SU-DHL-6 (cell line): ENCODE results near the gene AGTRAP.

Experiments used
- H2AFZ ChIP-seq: fragments of 200-600 bp; sonication (generic); 2 replicates; pipeline ENCODE4 v1.6.1; 2014; ENCODE audit warnings: low read depth, mild to moderate bottlenecking, moderate library complexity, mixed read lengths, antibody characterized with exemption, low read length; ENCODE audit not compliant: severe bottlenecking
- H3F3A ChIP-seq: fragments of 200-600 bp; shearing (Covaris generic); 2 replicates; pipeline ENCODE4 v1.6.0; 2016; ENCODE audit warnings: antibody characterized with exemption, mild to moderate bottlenecking; ENCODE audit not compliant: insufficient read depth
- H3K27ac ChIP-seq: fragments of 200-600 bp; sonication (generic); 2 replicates; pipeline ENCODE4 v1.5.1; 2016; ENCODE audit warnings: low read depth, mild to moderate bottlenecking, low read length, moderate library complexity, mixed read lengths
- H3K27me3 ChIP-seq: fragments of 200-600 bp; sonication (generic), shearing (Covaris generic); 2 replicates; pipeline ENCODE4 v1.6.0; 2014; ENCODE audit warnings: mild to moderate bottlenecking, low read length
- H3K36me3 ChIP-seq: fragments of 200-600 bp; sonication (generic); 2 replicates; pipeline ENCODE4 v1.6.1; 2014; ENCODE audit warnings: mild to moderate bottlenecking, low read length, mixed read lengths
- H3K4me2 ChIP-seq: fragments of 300-600, 200-600 bp; shearing (Covaris generic), sonication (generic); 2 replicates; pipeline ENCODE4 v1.6.0; 2014; ENCODE audit warnings: low read length, low read depth, mild to moderate bottlenecking; ENCODE audit not compliant: poor library complexity, severe bottlenecking
- H3K4me3 ChIP-seq: fragments of 200-600 bp; sonication (generic); 2 replicates; pipeline ENCODE4 v1.5.1; 2014; ENCODE audit warnings: antibody characterized with exemption, low read length, mild to moderate bottlenecking, mixed read lengths; ENCODE audit not compliant: insufficient read depth, poor library complexity, severe bottlenecking
- H3K79me2 ChIP-seq: fragments of 200-600 bp; sonication (generic); 2 replicates; pipeline ENCODE4 v1.6.1; 2014; ENCODE audit warnings: mild to moderate bottlenecking, low read length, moderate library complexity; ENCODE audit not compliant: insufficient read depth
- H3K9ac ChIP-seq: fragments of 200-600 bp; sonication (generic); 2 replicates; pipeline ENCODE4 v1.7.0; 2014; ENCODE audit warnings: mild to moderate bottlenecking, low read length
- H3K9me2 ChIP-seq: fragments of 200-600 bp; sonication (generic); replicated peaks from 2 replicates; pipeline ENCODE4 v1.6.1; 2014; ENCODE audit warnings: low read length; ENCODE audit not compliant: insufficient read depth
- H3K9me3 ChIP-seq: fragments of 200-600 bp; sonication (generic); 2 replicates; pipeline ENCODE4 v1.6.1; 2014; ENCODE audit warnings: low read length, mixed read lengths; ENCODE audit not compliant: insufficient read depth
- H4K20me1 ChIP-seq: fragments of 200-600 bp; sonication (generic); 2 replicates; pipeline ENCODE4 v1.6.1; 2014; ENCODE audit warnings: low read depth, mild to moderate bottlenecking, antibody characterized with exemption, low read length, moderate library complexity, mixed read lengths
- EZH2phosphoT487 ChIP-seq: fragments of 200-600 bp; sonication (generic), shearing (Covaris generic); conservative IDR thresholded peaks from 2 replicates; pipeline ENCODE4 v1.6.1; 2018; ENCODE audit warnings: mild to moderate bottlenecking, antibody characterized with exemption, low read length, moderate library complexity, mixed read lengths
- TF ChIP-seq, protein P1 (sequence below): fragments of 200-600 bp; sonication (generic); IDR thresholded peaks from one replicate; pipeline ENCODE4 v1.5.1; 2017; ENCODE audit warnings: antibody characterized with exemption, mild to moderate bottlenecking, low read length, moderate library complexity; ENCODE audit not compliant: insufficient read depth, poor library complexity, severe bottlenecking

AGTRAP gene

DNA sequence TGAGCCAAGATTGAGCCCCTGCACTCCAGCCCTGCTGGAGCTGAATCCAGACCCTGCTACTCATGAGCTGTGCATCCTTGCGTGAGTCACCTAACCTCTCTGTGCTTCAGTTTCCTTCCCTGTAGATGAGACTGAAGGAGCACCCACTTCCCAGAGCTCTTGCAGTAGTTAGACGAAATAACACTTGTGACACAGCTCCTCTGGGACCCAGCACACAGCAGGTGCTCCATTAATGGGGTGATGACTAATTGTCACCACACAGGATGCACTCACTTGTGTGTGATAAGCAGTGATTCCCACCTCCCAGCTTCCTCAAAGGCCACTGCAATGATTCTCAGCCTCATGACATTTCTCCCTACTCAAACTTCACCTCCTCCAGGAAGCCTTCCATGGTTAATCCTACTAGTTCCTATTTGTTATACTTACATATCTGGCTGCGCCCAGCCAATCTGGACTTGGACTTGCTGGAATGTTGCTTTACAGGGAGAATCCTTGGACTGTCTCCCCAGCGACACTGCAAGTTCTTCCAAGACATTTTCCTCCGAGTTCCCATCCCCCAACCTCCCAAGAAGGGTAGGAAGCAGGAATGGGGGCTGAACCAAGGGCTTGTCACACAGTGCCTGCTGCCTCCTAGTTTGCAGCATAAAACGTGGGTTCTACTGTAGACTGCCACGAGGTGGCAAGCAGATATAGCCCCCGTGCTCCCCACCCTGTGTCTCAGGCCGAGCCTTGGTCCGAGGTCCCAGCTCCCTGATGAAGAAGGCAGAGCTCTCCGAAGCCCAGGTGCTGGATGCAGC lies 27.2 kb upstream of the AGTRAP start:
- Histone ChIP-seq H3K27ac (no peak overlapping the region), H3K9me2 (no peaks in the 10 kb centered on the region), H3F3A (no peaks in the 10 kb centered on the region), H3K36me3 (no peaks in the 10 kb centered on the region), H4K20me1 (no peaks in the 10 kb centered on the region), H2AFZ (no peak overlapping the region), H3K9me3 (no peaks in the 10 kb centered on the region), H3K4me2 (no peak overlapping the region), H3K79me2 (no peaks in the 10 kb centered on the region), H3K4me3 (no peak overlapping the region), H3K27me3 (no peaks in the 10 kb centered on the region), H3K9ac (no peak overlapping the region)
- TF ChIP-seq, protein P1, sequence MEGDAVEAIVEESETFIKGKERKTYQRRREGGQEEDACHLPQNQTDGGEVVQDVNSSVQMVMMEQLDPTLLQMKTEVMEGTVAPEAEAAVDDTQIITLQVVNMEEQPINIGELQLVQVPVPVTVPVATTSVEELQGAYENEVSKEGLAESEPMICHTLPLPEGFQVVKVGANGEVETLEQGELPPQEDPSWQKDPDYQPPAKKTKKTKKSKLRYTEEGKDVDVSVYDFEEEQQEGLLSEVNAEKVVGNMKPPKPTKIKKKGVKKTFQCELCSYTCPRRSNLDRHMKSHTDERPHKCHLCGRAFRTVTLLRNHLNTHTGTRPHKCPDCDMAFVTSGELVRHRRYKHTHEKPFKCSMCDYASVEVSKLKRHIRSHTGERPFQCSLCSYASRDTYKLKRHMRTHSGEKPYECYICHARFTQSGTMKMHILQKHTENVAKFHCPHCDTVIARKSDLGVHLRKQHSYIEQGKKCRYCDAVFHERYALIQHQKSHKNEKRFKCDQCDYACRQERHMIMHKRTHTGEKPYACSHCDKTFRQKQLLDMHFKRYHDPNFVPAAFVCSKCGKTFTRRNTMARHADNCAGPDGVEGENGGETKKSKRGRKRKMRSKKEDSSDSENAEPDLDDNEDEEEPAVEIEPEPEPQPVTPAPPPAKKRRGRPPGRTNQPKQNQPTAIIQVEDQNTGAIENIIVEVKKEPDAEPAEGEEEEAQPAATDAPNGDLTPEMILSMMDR, result no peak
- TF ChIP-seq EZH2phosphoT487, result no peak

DNA sequence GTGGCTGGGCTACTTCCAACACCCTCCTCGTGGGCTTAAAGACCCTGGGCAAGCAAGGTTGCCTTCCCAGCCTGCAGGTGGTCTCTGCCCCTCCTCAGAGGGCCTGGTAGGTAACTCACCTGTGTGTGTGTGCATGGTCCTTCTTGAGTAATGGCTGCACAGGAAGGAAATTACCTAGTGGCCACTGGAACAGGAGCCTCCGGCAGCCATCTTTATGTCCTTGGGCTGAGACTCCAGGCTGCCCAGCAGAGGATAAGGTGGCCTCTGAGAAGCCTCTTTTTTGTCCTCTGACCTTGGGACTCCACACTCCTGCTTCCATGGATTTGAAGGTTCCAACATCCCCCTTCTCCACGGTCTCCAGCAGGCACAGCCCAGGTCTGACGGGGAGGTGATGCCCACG lies 24.4 kb upstream of the AGTRAP start:
- Histone ChIP-seq H3F3A (no peaks in the 10 kb centered on the region), H3K27me3 (no peaks in the 10 kb centered on the region), H3K9ac (no peak overlapping the region), H4K20me1 (no peaks in the 10 kb centered on the region), H3K4me2 (no peak overlapping the region), H3K36me3 (no peaks in the 10 kb centered on the region), H3K27ac (no peak overlapping the region), H3K79me2 (no peaks in the 10 kb centered on the region), H3K9me3 (no peaks in the 10 kb centered on the region), H3K4me3 (no peak overlapping the region), H3K9me2 (no peaks in the 10 kb centered on the region), H2AFZ (no peak overlapping the region)
- TF ChIP-seq EZH2phosphoT487, result no peak
- TF ChIP-seq, protein P1, result no peak

DNA sequence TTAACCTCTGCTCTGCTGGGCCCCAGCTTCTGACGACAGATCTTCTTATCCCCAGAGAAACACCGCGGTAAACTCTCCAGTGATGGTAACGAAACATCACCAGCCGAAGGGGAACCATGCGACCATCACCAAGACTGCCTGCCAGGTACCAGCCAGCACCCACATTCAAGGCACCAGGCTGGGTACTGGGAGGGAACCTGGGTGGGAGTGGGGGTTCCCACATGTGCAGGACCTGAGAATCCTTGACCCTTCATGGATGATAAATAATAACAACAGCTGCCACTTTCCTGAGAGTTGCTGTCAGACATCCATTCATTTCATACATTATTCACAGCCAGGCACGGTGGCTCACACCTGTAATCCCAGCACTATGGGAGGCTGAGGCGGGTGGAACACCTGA lies 23.7 kb upstream of the AGTRAP start:
- TF ChIP-seq EZH2phosphoT487, result no peak
- TF ChIP-seq, protein P1, result no peak
- H3K27ac ChIP-seq, result no peak overlapping the region
- no peaks in the 10 kb centered on the region for H4K20me1 ChIP-seq
- H3K27me3 ChIP-seq, result no peaks in the 10 kb centered on the region
- no peak overlapping the region for H3K4me3 ChIP-seq
- no peaks in the 10 kb centered on the region for H3F3A ChIP-seq
- no peaks in the 10 kb centered on the region for H3K36me3 ChIP-seq
- no peak overlapping the region for H3K4me2 ChIP-seq
- no peaks in the 10 kb centered on the region for H3K79me2 ChIP-seq
- H2AFZ ChIP-seq, result no peak overlapping the region
- H3K9ac ChIP-seq, result no peak overlapping the region
- H3K9me3 ChIP-seq, result no peaks in the 10 kb centered on the region
- no peaks in the 10 kb centered on the region for H3K9me2 ChIP-seq
